HG02623 (cell line): ENCODE measurements around the gene DIABLO.
"Not testable (repeated sequence)": the region's sequence is repeated elsewhere in the genome, so short reads cannot be mapped to it uniquely, and the experiment has no call there.

ENCODE experiments used
- ATAC-seq: cut with Tn5 transposase; IDR thresholded peaks from one replicate; pipeline ENCODE4 v1.9.1; 2021; ENCODE audit warnings: moderate library complexity; ENCODE audit not compliant: unreplicated experiment

The DIABLO gene

DNA sequence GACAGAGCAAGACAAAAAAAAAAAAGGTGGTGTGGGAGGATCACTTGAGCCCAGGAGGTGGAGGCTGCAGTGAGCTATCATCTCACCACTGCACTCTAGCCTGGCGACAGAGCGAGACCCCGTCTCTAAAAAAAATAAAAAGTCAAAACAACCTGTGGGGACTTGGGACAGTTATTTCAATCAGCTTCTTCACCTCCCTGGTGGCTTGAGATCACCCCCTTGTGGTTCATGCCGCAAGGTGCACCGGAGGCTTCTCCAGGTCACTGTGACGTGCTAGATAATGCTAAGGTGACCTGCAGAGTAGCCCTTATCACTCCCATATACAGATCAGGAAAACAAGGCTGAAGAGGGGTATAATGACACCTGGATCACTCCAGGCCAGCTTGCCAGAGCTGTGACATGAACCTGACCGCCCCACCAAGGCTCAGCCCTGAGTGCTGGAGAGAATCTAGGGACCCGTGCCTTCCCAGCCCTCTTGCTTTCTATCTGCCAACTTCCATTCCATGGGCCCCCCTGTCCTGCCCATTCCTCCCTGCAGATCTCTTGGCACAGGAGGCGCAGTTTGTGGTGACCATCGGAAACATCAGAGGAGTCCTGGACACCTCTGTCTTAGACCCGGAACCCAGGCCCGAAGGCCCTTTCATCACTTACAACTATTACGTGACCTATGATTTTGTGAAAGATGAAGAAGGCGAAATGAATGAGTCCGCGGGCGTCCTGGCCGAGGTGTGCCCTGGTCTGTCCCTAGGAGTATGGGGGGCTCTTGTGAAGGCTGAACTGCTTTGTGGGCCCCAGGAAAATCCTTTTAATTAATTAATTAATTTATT, 34.8 kb downstream of the DIABLO start:
- no peak for ATAC-seq

DNA sequence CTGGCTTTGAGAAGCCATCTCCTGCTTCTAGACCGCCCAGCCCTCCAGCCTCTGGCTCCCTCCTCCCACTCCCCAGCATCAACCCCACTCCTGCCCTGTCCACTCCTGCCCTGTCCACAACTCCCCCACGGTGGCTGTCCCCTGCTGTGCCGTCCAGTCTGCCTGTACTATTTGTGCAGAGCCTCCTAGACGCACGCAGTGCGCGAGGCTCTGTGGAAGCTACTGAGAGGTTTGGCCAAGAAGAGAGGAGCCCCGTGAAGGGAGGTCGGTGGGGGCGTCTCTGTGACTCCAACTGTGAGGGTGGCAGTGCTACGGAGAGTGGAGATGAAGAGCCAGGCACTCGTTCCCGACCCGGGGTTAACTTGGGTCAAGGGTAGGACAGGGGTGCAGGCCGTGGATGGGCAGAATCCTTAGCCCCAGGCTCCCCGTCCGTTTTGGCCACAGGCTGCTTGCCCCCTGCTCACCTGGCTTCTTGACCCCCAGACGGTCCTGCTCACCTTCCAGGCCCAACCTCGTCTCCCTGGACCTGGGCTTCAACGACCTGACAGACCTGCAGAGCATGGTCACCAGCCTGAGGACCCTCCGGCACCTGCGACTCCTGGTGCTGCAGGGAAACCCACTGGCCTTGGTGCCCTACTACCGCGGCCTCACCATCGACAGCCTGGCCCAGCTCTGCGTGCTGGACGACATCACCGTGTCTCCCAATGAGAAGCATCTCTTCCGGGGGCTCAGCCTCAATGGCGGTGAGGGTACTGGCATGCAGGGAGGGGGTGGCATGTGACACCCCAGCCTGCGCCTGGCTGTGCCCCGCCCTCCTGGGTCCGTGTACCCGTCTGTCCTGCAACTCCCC, 36.0 kb downstream of the DIABLO start:
- no peak for ATAC-seq

DNA sequence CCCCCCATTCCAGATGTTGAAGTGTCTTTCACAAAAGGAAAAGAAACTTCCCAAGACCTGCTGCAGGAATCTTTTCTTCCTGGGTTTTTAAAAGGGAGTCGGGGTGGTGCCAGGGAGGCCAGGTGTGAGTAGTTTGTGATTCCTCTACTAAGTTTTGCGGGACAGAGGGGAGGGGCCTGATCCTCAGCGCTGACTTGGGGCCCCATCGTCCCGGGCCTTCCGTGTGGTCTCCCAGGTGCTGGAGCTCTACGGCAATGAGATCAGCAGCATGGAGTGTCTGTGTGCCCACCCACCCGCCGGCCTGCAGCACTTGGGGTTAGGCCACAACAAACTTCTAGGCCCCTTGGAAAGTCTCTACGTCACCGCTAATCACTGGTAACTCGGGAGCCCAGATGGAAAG, 38.4 kb downstream of the DIABLO start:
- ATAC-seq: no peak

GRCh38 chr12:122185494-122186082, 40.3 kb downstream of the DIABLO start:
- ATAC-seq: no peak

DNA sequence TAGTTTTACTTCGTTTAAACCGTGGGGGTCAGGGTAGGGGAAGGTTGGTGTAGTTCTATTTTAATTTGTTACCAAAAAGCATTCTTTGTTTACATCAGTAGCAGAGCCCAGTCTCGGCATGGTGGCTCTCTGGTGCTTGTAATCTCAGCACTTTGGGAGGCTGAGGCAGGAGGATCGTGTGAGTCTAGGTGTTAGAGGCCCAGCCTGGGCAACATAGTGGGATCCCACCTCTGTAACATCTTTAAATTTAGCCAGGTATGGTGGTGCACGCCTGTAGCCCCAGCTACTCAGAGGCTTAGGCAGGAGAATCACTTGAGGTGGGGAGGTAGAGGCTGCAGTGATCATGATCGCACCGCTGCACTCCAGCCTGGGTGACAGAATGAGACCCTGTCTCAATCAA, 40.8 kb downstream of the DIABLO start:
- ATAC-seq: no peak

DNA sequence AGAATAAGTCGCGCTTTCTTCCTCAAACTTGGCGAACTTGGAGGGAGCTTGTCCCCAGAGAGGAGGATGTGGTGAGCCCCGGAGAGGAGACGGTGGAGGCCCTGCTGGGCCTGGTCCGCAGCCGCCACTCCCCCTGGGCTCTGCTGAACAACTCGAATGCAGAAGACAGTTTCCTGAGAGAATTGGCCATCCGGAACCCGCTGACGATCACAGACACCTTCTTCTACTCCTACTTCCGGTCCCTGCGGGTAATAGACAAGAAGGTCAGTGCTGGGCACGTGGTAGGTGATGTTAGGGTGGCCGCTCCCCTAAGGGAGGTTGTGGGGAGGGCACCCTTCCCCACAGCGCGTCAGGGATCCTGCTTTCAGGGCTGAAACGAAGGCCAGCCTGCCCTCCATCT, 41.3 kb downstream of the DIABLO start:
- ATAC-seq: no peak

GRCh38 chr12:122183588-122183940, 42.3 kb downstream of the DIABLO start:
- ATAC-seq: no peak

DNA sequence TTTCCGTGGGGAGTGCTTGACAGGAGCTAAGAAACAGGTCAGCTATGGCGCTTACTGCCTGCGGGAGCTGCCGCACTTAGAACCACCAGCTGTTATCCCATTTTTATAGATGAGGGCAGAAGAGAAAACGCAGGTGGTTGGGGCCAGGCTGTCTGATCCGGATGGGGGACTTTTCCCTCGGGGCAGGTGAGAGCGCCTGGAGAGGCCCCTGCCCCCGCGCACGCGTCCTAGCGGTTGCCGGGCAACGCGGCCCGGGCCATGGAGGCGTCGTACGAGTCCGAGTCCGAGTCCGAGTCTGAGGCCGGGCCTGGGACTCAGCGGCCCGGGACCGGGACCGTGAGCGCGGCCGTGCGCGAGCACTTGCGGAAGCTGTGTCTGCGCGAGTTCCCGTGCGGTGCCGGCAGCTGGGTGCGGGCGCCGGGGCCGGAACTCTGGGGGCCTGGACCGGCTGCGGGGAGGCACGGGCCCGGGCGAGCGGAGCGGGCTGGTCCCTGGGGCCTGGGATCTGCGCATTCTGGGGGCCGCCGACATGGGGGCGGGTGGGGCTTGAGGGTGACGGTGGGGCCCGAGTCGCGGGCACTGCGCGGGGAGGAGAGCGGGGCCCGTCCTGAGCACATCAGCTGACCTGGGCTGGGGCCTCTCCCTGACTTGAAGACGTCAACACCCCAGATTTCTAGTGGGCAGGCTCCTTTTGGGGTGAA, 42.8 kb downstream of the DIABLO start, which contains the start of gene LRRC43:
Gene LRRC43 (plus strand): TSS at position 237 of the 701 bp plus-strand sequence. CDS start 22 bp downstream, at position 259.
- no peak for ATAC-seq

GRCh38 chr12:122176473-122176872, 49.4 kb downstream of the DIABLO start:
- not testable (repeated sequence) for ATAC-seq

- no peak for ATAC-seq
Measured at GRCh38 chr12:122174155-122174845, 51.6 kb downstream of the DIABLO start, which contains the start of gene IL31. TSS of gene IL31 (minus strand) at chr12:122174221. CDS start at chr12:122174172, 49 bp downstream.

- ATAC-seq: no peak
Measured at GRCh38 chr12:122172262-122172939, 53.5 kb downstream of the DIABLO start.

DNA sequence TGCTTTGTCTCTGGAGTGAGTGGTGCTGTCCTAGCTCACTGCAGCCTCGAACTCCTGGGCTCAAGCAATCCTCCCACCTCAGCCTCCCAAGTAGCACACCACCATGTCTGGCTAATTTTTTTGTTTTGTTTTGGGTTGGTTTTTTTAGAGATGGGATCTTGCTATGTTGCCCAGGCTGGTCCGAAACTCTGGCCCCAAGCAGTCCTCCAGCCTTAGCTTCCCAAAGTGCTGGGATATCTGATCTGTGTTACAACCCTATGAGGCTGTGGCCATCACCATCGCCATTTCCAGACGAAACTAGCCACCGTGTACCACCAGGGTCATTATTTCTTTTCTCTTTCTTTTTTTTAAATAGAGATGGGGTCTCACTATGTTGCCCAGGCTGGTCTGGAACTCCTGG, 54.5 kb downstream of the DIABLO start:
- no peak for ATAC-seq

- ATAC-seq: no peak
Measured at GRCh38 chr12:122168492-122168891, 57.4 kb downstream of the DIABLO start.

GRCh38 chr12:122167356-122167925, 58.4 kb downstream of the DIABLO start:
- ATAC-seq: no peak

DNA sequence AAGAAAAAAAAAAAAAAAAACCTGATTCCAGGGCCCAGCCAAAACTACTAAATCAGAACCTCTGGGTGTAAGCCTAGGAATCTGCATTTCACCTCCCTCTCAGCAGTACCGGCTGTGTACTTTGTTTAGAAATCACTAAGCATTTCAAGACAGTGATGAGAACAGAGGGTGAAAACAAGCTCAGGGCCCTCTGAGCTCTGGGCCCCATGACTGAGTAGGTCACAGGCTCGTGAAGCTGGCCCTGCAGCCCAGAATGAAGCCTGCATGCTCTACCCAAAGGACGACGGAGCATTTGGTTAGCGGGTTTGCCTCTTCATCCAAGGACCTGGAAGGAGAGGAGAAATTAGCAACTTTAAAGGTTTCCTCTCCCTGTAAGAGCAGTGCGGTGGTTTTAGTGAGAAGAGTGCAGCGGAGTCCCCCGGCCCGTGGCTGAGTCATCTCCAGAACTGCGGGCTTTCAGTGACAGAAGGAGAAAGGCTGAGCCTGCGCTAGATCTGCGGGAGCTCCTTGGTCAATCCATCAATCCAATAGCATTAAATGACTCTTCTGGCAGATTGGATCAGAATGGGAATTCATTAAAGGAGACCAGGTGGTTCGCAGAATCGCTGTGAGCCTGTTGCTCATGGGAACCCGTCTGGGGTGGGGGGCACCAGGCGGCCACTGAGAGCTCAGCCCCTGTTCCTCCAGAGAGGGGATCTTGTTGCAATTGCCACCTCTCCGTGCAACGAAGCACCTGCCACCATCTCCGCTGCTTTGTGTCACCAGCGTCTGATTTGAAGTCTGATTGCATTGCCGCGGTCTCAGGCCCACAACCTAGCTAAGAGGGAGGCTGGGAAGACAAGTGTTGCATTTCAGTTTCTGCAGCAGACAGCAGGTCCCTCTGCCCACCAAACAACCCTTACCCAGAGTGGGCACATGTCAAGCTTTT, 59.2 kb downstream of the DIABLO start:
- no peak for ATAC-seq

GRCh38 chr12:122162976-122163375, 62.9 kb downstream of the DIABLO start:
- ATAC-seq: no peak

DNA sequence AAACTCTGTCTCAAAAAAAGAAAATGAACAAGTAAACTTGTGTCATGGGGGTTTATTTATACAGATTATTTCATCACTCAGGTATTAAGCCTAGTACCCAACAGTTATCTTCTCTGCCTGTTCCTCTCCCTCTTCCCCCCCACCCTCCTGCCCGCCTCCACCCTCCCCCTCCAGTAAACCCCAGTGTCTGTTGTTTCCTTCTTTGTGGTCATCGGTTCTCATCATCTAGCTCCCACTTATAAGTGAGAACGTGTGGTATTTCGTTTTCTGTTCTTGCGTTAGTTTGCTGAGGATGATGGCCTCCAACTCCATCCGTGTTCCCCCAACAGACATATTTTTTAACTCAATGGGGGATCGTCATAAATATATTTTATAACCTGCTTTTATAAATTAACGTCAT, 64.2 kb downstream of the DIABLO start:
- no peak for ATAC-seq

DNA sequence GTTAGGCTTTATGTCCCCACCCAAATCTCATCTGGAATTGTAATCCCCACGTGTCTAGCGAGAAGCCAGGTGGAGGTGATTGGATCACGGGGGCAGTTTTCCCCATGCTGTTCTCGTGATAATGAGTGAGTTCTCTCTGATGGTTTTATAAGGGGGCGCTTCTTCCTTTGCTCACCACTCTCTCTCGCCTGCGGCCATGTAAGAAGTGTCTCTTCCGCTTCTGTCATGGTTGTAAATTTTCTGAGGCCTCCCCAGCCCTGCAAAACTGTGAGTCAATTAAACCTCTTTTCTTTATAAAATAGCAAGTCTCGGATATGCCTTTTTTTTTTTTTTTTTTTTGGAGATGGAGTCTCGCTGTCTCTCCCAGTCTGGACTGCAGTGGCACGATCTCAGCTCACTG, 65.1 kb downstream of the DIABLO start:
- ATAC-seq: no peak
